ENCODE data around the gene UBE2R2.

DNA sequence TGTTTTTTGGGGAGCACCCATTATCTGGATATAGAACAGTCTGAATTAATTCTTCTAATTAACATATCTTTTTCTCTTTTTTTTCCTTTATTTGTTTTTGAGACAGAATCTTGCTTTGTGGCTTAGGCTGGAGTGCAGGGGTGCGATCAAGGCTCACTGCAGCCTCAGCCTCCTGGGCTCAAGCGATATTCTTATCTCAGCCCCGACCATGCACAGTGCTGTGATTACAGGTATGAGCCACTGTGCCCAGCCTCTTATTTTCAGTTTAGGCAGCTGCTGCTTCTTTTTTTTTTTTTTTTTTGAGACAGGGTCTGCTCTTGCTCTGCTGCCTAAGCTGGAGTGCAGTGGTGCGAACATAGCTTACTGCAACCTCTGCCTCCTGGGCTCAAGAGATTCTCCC, 20.2 kb downstream of the UBE2R2 start:
- TF ChIP-seq POLR2A (IDR thresholded peaks at IDR 0.05; ENCODE audit: low read depth, low read length) (no peak), RAD21 (IDR thresholded peaks at IDR 0.05; ENCODE audit: low read length) (no peak), SMC3 (IDR thresholded peaks at IDR 0.05; ENCODE audit: low read depth, low read length) (no peak)
- TF ChIP-seq, protein P1, sequence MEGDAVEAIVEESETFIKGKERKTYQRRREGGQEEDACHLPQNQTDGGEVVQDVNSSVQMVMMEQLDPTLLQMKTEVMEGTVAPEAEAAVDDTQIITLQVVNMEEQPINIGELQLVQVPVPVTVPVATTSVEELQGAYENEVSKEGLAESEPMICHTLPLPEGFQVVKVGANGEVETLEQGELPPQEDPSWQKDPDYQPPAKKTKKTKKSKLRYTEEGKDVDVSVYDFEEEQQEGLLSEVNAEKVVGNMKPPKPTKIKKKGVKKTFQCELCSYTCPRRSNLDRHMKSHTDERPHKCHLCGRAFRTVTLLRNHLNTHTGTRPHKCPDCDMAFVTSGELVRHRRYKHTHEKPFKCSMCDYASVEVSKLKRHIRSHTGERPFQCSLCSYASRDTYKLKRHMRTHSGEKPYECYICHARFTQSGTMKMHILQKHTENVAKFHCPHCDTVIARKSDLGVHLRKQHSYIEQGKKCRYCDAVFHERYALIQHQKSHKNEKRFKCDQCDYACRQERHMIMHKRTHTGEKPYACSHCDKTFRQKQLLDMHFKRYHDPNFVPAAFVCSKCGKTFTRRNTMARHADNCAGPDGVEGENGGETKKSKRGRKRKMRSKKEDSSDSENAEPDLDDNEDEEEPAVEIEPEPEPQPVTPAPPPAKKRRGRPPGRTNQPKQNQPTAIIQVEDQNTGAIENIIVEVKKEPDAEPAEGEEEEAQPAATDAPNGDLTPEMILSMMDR (conservative IDR thresholded peaks at IDR 0.05; ENCODE audit: low read depth, low read length), result no peak
